Activated naive CD4-positive, alpha-beta T cell treated with Interleukin-2 at 50 U/mL for 16 hours (primary cell): ENCODE measurements around the gene RNF220.
"Not testable (repeated sequence)": the region's sequence is repeated elsewhere in the genome, so short reads cannot be mapped to it uniquely, and the experiment has no call there.

ENCODE experiments used
- DNase-seq: peaks from one replicate; pipeline ENCODE4 v3.0.0-alpha.2; 2020

Gene RNF220

GRCh38 chr1:44661781-44662682 is 257.0 kb downstream of the RNF220 start:
- no peak for DNase-seq

GRCh38 chr1:44662683-44663030 is 257.6 kb downstream of the RNF220 start:
- DNase-seq = no peak

- DNase-seq = no peak
Measured at GRCh38 chr1:44663417-44663816, 258.4 kb downstream of the RNF220 start.

- DNase-seq = peak; percentile 56
Measured at GRCh38 chr1:44664730-44665370, 259.8 kb downstream of the RNF220 start.

GRCh38 chr1:44666719-44667118 is 261.7 kb downstream of the RNF220 start:
- not testable (repeated sequence) for DNase-seq

- no peak for DNase-seq
Measured at GRCh38 chr1:44670751-44671640, 265.9 kb downstream of the RNF220 start.

- no peak for DNase-seq
Measured at GRCh38 chr1:44672254-44672955, 267.4 kb downstream of the RNF220 start.

GRCh38 chr1:44672961-44673674 is 268.1 kb downstream of the RNF220 start:
- no peak for DNase-seq

GRCh38 chr1:44673675-44674112 is 268.6 kb downstream of the RNF220 start:
- DNase-seq = no peak

GRCh38 chr1:44674113-44675000 is 269.3 kb downstream of the RNF220 start, which contains the start of the genes ARMH1 and TMEM53:
Gene ARMH1 (plus strand): TSS chr1:44674714. CDS start chr1:44689698, 14,984 bp downstream.
Gene TMEM53 (minus strand): TSS chr1:44674481. CDS start chr1:44674391, 90 bp downstream.
- peak; percentile 98 for DNase-seq

GRCh38 chr1:44675186-44675585 is 270.1 kb downstream of the RNF220 start:
- no peak for DNase-seq

GRCh38 chr1:44676484-44677200 is 271.6 kb downstream of the RNF220 start:
- no peak for DNase-seq

- DNase-seq = no peak
Measured at GRCh38 chr1:44677201-44677766, 272.2 kb downstream of the RNF220 start.

GRCh38 chr1:44678120-44678519 is 273.1 kb downstream of the RNF220 start:
- DNase-seq = no peak

GRCh38 chr1:44678626-44679025 is 273.6 kb downstream of the RNF220 start:
- no peak for DNase-seq

- no peak for DNase-seq
Measured at GRCh38 chr1:44679468-44679867, 274.4 kb downstream of the RNF220 start.

- DNase-seq = no peak
Measured at GRCh38 chr1:44681905-44682882, 277.1 kb downstream of the RNF220 start.

- no peak for DNase-seq
Measured at GRCh38 chr1:44682883-44683265, 277.8 kb downstream of the RNF220 start.
